A549 (cell line): Measurements from ENCODE around the gene NOL8. TPM values are rescaled to one million over a fixed set of nuclear protein-coding genes. Genes with fewer than 3 reads are reported as not detected.

ENCODE experiments used
- ATAC-seq, 2 experiments: fragments of 200-7000 bp in 1 of 2; fragments of >200 bp in 1 of 2; cut with Nextera tagmentation in 1 of 2; cut with Tn5 transposase in 1 of 2; 3 replicates each; pipeline versions ENCODE4 v1.8.0 to v1.9.1; 2018 to 2020; ENCODE audit warnings: mild to moderate bottlenecking in 1 of 2, moderate library complexity in 1 of 2
- CTCF ChIA-PET: fragments of 300-600 bp; sonication (Branson Sonifier 250); formaldehyde crosslinking; extraction: SDS; loops from one replicate; lab custom pipeline; 2021; ENCODE audit warnings: antibody characterized with exemption, inconsistent platforms; lab: Yijun Ruan, JAX
- POLR2A ChIA-PET: fragments of 350-600 bp; formaldehyde crosslinking; extraction: SDS; loops from one replicate; lab custom pipeline; 2021; ENCODE audit warnings: antibody characterized with exemption, inconsistent platforms; lab: Yijun Ruan, JAX
- DNase-seq, 2 experiments: peaks; one replicate each; pipeline versions ENCODE4 v3.0.0 to v3.0.0-alpha.2; 2011 to 2016; ENCODE audit warnings: low read depth in 1 of 2, low spot score in 1 of 2
- FAIRE-seq: peaks from 2 replicates; lab custom pipeline; 2011; peaks lifted over from hg19 to GRCh38; lab: Jason Lieb, UNC
- H3K27ac ChIP-seq, 2 experiments: fragments of >200 bp; sonication (Bioruptor Twin); formaldehyde crosslinking; 3 replicates each; pipeline ENCODE4 v1.5.1; 2016 to 2017
- H3K4me1 ChIP-seq: fragments of >200 bp; sonication (Bioruptor Twin); formaldehyde crosslinking; 3 replicates; pipeline ENCODE4 v1.6.1; 2016
- H3K4me2 ChIP-seq: fragments of >200 bp; sonication (Bioruptor Twin); formaldehyde crosslinking; 3 replicates; pipeline ENCODE4 v1.6.1; 2016
- H3K4me3 ChIP-seq: fragments of >200 bp; sonication (Bioruptor Twin); formaldehyde crosslinking; 3 replicates; pipeline ENCODE4 v1.5.1; 2016
- H3K9me3 ChIP-seq: fragments of >200 bp; sonication (Bioruptor Twin); formaldehyde crosslinking; 3 replicates; pipeline ENCODE4 v1.6.1; 2016
- BCL3 ChIP-seq: fragments of >200 bp; sonication (Bioruptor Twin); formaldehyde crosslinking; IDR thresholded peaks from 3 replicates; pipeline ENCODE4 v1.6.1; 2016
- CEBPB ChIP-seq, 2 experiments: fragments of >200 bp in 1 of 2; sonication (Bioruptor Twin) in 1 of 2; formaldehyde crosslinking in 1 of 2; IDR thresholded peaks; 2 replicates each; pipeline ENCODE4 v1.6.1; 2012 to 2016
- CHD4 ChIP-seq: fragments of 200-600 bp; sonication (generic); IDR thresholded peaks from 2 replicates; pipeline ENCODE4 v1.6.1; 2016; ENCODE audit warnings: antibody characterized with exemption, mild to moderate bottlenecking, borderline replicate concordance
- EP300 ChIP-seq, 2 experiments: fragments of >200 bp; sonication (Bioruptor Twin); formaldehyde crosslinking; IDR thresholded peaks; 2 replicates in 1 of 2; 3 replicates in 1 of 2; pipeline ENCODE4 v1.6.1; 2016 to 2017
- ESRRA ChIP-seq: fragments of 150-350 bp; IDR thresholded peaks from 2 replicates; pipeline ENCODE4 v1.6.1; 2014; ENCODE audit warnings: mild to moderate bottlenecking, low read length, borderline replicate concordance
- FOSL2 ChIP-seq, 2 experiments: fragments of 450-650 bp in 1 of 2; fragments of >200 bp in 1 of 2; sonication (Bioruptor Twin) in 1 of 2; formaldehyde crosslinking; IDR thresholded peaks; 2 replicates each; pipeline versions ENCODE4 v1.5.0 to v1.6.1; 2016 to 2020; ENCODE audit warnings: mild to moderate bottlenecking in 1 of 2, moderate library complexity in 1 of 2
- GATA3 ChIP-seq: IDR thresholded peaks from 2 replicates; pipeline ENCODE4 v1.6.1; 2012; ENCODE audit warnings: borderline replicate concordance
- HMGXB4 ChIP-seq: fragments of 250-450 bp; sonication (Bioruptor Pico); IDR thresholded peaks from 2 replicates; pipeline ENCODE4 v1.5.0; 2021; ENCODE audit warnings: mild to moderate bottlenecking, moderate library complexity, borderline replicate concordance
- JUNB ChIP-seq: fragments of >200 bp; sonication (Bioruptor Twin); formaldehyde crosslinking; IDR thresholded peaks from 2 replicates; pipeline ENCODE4 v1.6.1; 2016
- MAZ ChIP-seq: fragments of 150-350 bp; IDR thresholded peaks from 2 replicates; pipeline ENCODE4 v1.6.1; 2014; ENCODE audit warnings: antibody characterized with exemption, low read depth, low read length, borderline replicate concordance
- MYC ChIP-seq: IDR thresholded peaks from 2 replicates; pipeline ENCODE4 v1.6.1; 2012; ENCODE audit warnings: mild to moderate bottlenecking, inconsistent platforms, low read length, improper control_type of control experiment, borderline replicate concordance
- NFE2L2 ChIP-seq: fragments of 150-350 bp; conservative IDR thresholded peaks from 2 replicates; pipeline ENCODE4 v1.6.1; 2014; ENCODE audit warnings: low read length
- NPAS2 ChIP-seq: fragments of 250-450 bp; sonication (Bioruptor Pico); IDR thresholded peaks from 2 replicates; pipeline ENCODE4 v1.8.0; 2022; ENCODE audit warnings: mild to moderate bottlenecking, moderate library complexity, borderline replicate concordance
- NR3C1 ChIP-seq: fragments of >200 bp; sonication (Bioruptor Twin); formaldehyde crosslinking; IDR thresholded peaks from 3 replicates; pipeline ENCODE4 v1.6.1; 2017
- POLR2A ChIP-seq: IDR thresholded peaks from 2 replicates; pipeline ENCODE4 v1.6.1; 2012; ENCODE audit warnings: mild to moderate bottlenecking, low read length
- RARB ChIP-seq: fragments of 250-450 bp; sonication (Bioruptor Pico); IDR thresholded peaks from 2 replicates; pipeline ENCODE4 v1.8.0; 2021; ENCODE audit warnings: mild to moderate bottlenecking, moderate library complexity
- RCOR1 ChIP-seq: fragments of 150-350 bp; IDR thresholded peaks from 2 replicates; pipeline ENCODE4 v1.6.1; 2014; ENCODE audit warnings: antibody characterized with exemption, low read length, low read depth
- SREBF2 ChIP-seq: fragments of 450-650 bp; IDR thresholded peaks from 2 replicates; pipeline ENCODE4 v1.6.1; 2014; ENCODE audit warnings: mild to moderate bottlenecking, moderate library complexity
- TP53 ChIP-seq: fragments of 250-450 bp; sonication (Bioruptor Pico); IDR thresholded peaks from 2 replicates; pipeline ENCODE4 v1.5.0; 2021; ENCODE audit warnings: mild to moderate bottlenecking, moderate library complexity
- ZFP36 ChIP-seq: fragments of 450-650 bp; IDR thresholded peaks from 2 replicates; pipeline ENCODE4 v1.6.1; 2014; ENCODE audit warnings: borderline replicate concordance; ENCODE audit not compliant: partially characterized antibody
- ZNF302 ChIP-seq: fragments of 250-450 bp; sonication (Bioruptor Pico); IDR thresholded peaks from 2 replicates; pipeline ENCODE4 v1.9.0; 2021; ENCODE audit warnings: inconsistent platforms, mild to moderate bottlenecking, moderate library complexity
- WGBS: methylation state at CpG from one replicate; pipeline ENCODE4 v1.1.6; 2017; ENCODE audit errors: missing lambda C conversion rate; 5-methylcytosine and 5-hydroxymethylcytosine counted together
- polyA plus RNA-seq, 4 experiments: library from polyadenylated mRNA; depleted of rRNA in 3 of 4; stranded (reverse); fragments of >200 nt; fragmentation: RNase III in 1 of 4; extraction: RNeasy Plus Mini Kit Qiagen cat#74134 plus additional on column Dnase treatment in 1 of 4; gene quantifications; 2 replicates in 3 of 4; 3 replicates in 1 of 4; pipeline ENCODE4 v1.2.3, GENCODE V29; 2011 to 2017

The NOL8 gene
- polyA plus RNA-seq, 2 of the 4 experiments (the other 2 are of a cell fraction), result 24.4 to 47.2 TPM

- TF ChIP-seq NR3C1, result no peak
Measured at GRCh38 chr9:92270511-92270910, 54.6 kb downstream of the NOL8 start (continued).

GRCh38 chr9:92266486-92266885 is 58.7 kb downstream of the NOL8 start:
- no peak overlapping the region for H3K4me2 ChIP-seq
- CTCF ChIA-PET, result interaction anchor here (1.0 to 3.5 kb wide), 2 partner anchors 12 to 127 kb away, joined by 3 to 33 read pairs; no protein-coding TSS in a partner anchor
- TF ChIP-seq CHD4 (no peak), MAZ (no peak), RARB (no peak), BCL3 (no peak), GATA3 (no peak), SREBF2 (no peak), ESRRA (no peak), ZFP36 (no peak), JUNB (no peak), NFE2L2 (no peak), ZNF302 (CRISPR knock-in tag) (no peak), NPAS2 (no peak), EP300 (IDR thresholded peaks at IDR 0.05) (no peak), CEBPB (IDR thresholded peaks at IDR 0.05) (no peak), POLR2A (no peak)
- TF ChIP-seq, all 56 proteins: peak for 0
- ATAC-seq, result no peak
- Histone ChIP-seq H3K4me1 (no peaks in the 10 kb centered on the region), H3K9me3 (no peaks in the 10 kb centered on the region), H3K27ac (no peak overlapping the region), H3K4me3 (no peak overlapping the region)
- WGBS, result 85% methylated on average over 4 of the region's 4 CpGs
- no peak for FAIRE-seq
- no peak for DNase-seq
- POLR2A ChIA-PET, result no interaction called here

- no peak overlapping the region for H3K4me2 ChIP-seq
- no peaks in the 10 kb centered on the region for H3K9me3 ChIP-seq
- H3K27ac ChIP-seq, result no peak overlapping the region
- no peak for TF ChIP-seq MYC
- no peak for TF ChIP-seq GATA3
- TF ChIP-seq RCOR1, result no peak
- TF ChIP-seq FOSL2 (IDR thresholded peaks at IDR 0.05), result no peak
- TF ChIP-seq FOSL2 (CRISPR knock-in tag; IDR thresholded peaks at IDR 0.05), result peak; percentile 42; the same call in 1 of the 2 replicates
- TF ChIP-seq TP53 (CRISPR knock-in tag), result no peak
- TF ChIP-seq HMGXB4 (CRISPR knock-in tag), result no peak
- ChIA-PET CTCF (interaction anchor here (1.5 to 3.5 kb wide), 2 partner anchors 13 to 126 kb away, joined by 4 to 33 read pairs; no protein-coding TSS in a partner anchor), POLR2A (no interaction called here)
- no peaks in the 10 kb centered on the region for H3K4me1 ChIP-seq
- ATAC-seq, result peak in 1 of 2 experiments; percentile 62; a peak in 1 of 6 replicates
- WGBS, result 76% methylated on average over 3 of the region's 3 CpGs
- FAIRE-seq, result no peak
- no peak for DNase-seq
- no peak overlapping the region for H3K4me3 ChIP-seq
Measured at GRCh38 chr9:92265154-92265553, 60.0 kb downstream of the NOL8 start.

GRCh38 chr9:92263131-92263530 is 62.0 kb downstream of the NOL8 start:
- FAIRE-seq (no peak), ATAC-seq (no peak), DNase-seq (no peak)
- ChIA-PET POLR2A (interaction anchor here (1.5 kb wide), 1 partner anchor 12 kb away, joined by 3 read pairs; no protein-coding TSS in a partner anchor), CTCF (interaction anchor here (1.0 to 2.3 kb wide), 5 partner anchors 17 to 373 kb away, joined by 3 to 16 read pairs (median 4); no protein-coding TSS in a partner anchor)
- Histone ChIP-seq H3K4me3 (no peak overlapping the region), H3K4me2 (no peak overlapping the region), H3K9me3 (no peaks in the 10 kb centered on the region), H3K27ac (no peak overlapping the region), H3K4me1 (no peaks in the 10 kb centered on the region)
- no peak for TF ChIP-seq EP300 (IDR thresholded peaks at IDR 0.05)
- 20% methylated on average over 1 of the region's 1 CpG for WGBS
